ENCODE data around the gene MYO3B.

DNA sequence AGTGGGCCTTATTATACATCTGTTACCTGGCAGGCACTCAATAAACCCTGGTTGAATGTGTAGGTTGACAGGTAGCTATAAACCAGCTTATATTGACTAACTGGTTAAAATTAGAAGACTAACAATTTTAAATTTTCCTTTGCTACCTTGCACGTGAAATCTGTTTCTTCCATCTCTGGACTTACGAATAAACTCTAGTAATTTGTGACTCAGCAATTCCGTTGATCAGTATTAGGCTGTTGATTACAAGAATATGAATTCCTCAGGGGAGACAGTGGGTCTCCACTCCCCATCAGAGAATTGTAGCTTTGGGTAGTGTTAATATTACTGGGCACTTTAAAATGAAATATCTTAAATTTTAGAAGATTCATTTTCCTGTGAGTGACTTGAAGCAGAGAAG, 399.4 kb downstream of the MYO3B start:
- TF ChIP-seq, protein P1, sequence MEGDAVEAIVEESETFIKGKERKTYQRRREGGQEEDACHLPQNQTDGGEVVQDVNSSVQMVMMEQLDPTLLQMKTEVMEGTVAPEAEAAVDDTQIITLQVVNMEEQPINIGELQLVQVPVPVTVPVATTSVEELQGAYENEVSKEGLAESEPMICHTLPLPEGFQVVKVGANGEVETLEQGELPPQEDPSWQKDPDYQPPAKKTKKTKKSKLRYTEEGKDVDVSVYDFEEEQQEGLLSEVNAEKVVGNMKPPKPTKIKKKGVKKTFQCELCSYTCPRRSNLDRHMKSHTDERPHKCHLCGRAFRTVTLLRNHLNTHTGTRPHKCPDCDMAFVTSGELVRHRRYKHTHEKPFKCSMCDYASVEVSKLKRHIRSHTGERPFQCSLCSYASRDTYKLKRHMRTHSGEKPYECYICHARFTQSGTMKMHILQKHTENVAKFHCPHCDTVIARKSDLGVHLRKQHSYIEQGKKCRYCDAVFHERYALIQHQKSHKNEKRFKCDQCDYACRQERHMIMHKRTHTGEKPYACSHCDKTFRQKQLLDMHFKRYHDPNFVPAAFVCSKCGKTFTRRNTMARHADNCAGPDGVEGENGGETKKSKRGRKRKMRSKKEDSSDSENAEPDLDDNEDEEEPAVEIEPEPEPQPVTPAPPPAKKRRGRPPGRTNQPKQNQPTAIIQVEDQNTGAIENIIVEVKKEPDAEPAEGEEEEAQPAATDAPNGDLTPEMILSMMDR (IDR thresholded peaks at IDR 0.05; ENCODE audit: low read depth, low read length): no peak
- no peak for TF ChIP-seq EZH2phosphoT487 (IDR thresholded peaks at IDR 0.05; ENCODE audit: low read depth)
